HG03280 (cell line): ENCODE measurements around the gene TMUB1.

Source experiments
- ATAC-seq: cut with Tn5 transposase; IDR thresholded peaks from one replicate; pipeline ENCODE4 v1.9.1; 2021; ENCODE audit warnings: mild to moderate bottlenecking, moderate library complexity; ENCODE audit not compliant: unreplicated experiment

The TMUB1 gene

GRCh38 chr7:151104411-151105235 is 21.3 kb upstream of the TMUB1 start:
- no peak for ATAC-seq

GRCh38 chr7:151103973-151104372 is 20.7 kb upstream of the TMUB1 start:
- ATAC-seq: no peak

GRCh38 chr7:151102991-151103390 is 19.7 kb upstream of the TMUB1 start:
- ATAC-seq: no peak

GRCh38 chr7:151101621-151102396 is 18.5 kb upstream of the TMUB1 start:
- no peak for ATAC-seq

GRCh38 chr7:151100921-151101320 is 17.6 kb upstream of the TMUB1 start:
- ATAC-seq: no peak

- ATAC-seq: no peak
These were observed 16.4 kb upstream of the TMUB1 start for GRCh38 chr7:151099486-151100211.

- ATAC-seq: no peak
These were observed 12.7 kb upstream of the TMUB1 start for GRCh38 chr7:151095828-151096475.

- ATAC-seq: no peak
These were observed 12.0 kb upstream of the TMUB1 start for GRCh38 chr7:151095123-151095797.

- no peak for ATAC-seq
These were observed 11.4 kb upstream of the TMUB1 start for GRCh38 chr7:151094675-151095074.

GRCh38 chr7:151093748-151094147 is 10.5 kb upstream of the TMUB1 start:
- ATAC-seq: no peak

GRCh38 chr7:151091988-151092387 is 8.7 kb upstream of the TMUB1 start:
- ATAC-seq: no peak

- no peak for ATAC-seq
These were observed 8.1 kb upstream of the TMUB1 start for GRCh38 chr7:151091431-151091830.

- ATAC-seq: no peak
These were observed 7.7 kb upstream of the TMUB1 start for GRCh38 chr7:151091003-151091402.

- no peak for ATAC-seq
These were observed 6.8 kb upstream of the TMUB1 start for GRCh38 chr7:151089893-151090730.

GRCh38 chr7:151088856-151089699 is 5.8 kb upstream of the TMUB1 start:
- ATAC-seq: no peak

GRCh38 chr7:151088019-151088855 is 4.9 kb upstream of the TMUB1 start:
- ATAC-seq: no peak

- no peak for ATAC-seq
These were observed 4.1 kb upstream of the TMUB1 start for GRCh38 chr7:151087245-151088018.
